Left colon (tissue), 2 donors: ENCODE measurements around the gene CGNL1. TPM values are rescaled to one million over a fixed set of nuclear protein-coding genes. Genes with fewer than 3 reads are reported as not detected.

Experiments used
- ATAC-seq: fragments of 200-7000 bp; cut with Tn5 transposase; one replicate; pipeline ENCODE4 v1.9.1; 2020; ENCODE audit warnings: mild to moderate bottlenecking, moderate library complexity
- DNase-seq, 2 donors: peaks; one replicate each; pipeline ENCODE4 v3.0.0-alpha.2; 2020
- intact Hi-C, 2 donors: fragments of 100-400 bp; cut with DNase I in 1 of 2; cut with micrococcal nuclease in 1 of 2; formaldehyde crosslinking; loops; one replicate each; pipeline versions ENCODE4 v1.11.2 to v1.14.0; 2022; cut with DNase I, micrococcal nuclease
- total RNA-seq, 2 donors: library from RNA; stranded (reverse); fragmentation: NEBNext Ultra II Directional; extraction: Animal tissue kit (Norgen Biotek cat#: 25700); gene quantifications; one replicate each; pipeline ENCODE4 v1.2.1, GENCODE V29; 2021
- donor health status: DM: no; HTN: no; CAD: no.
- donor health status: DM: yes; HTN: yes; CAD: no.

The CGNL1 gene
- total RNA-seq, 2 donors from 2014 or later, result 2.8 to 4.1 TPM

- intact Hi-C loops, result no loop called here
- DNase-seq (no peak), ATAC-seq (no peak)
These were observed 88.2 kb downstream of the CGNL1 start for GRCh38 chr15:57464480-57464879.

DNA sequence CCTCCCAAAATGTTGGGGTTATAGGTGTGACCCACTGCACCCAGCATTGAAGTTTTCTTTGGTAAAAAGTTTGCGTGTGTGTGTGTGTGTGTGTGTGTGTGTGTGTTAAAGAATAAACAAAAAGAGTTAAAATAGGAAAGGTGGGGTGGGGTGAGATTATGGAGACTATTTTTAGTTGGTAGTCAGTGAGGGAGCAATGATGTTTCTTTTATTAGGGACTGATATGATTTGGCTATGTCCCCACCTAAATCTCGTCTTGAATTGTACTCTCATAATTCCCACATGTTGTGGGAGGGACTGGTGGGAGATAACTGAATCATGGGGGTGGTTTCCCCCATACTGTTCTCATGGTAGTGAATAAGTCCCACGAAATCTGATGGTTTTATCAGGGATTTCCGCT is 92.2 kb downstream of the CGNL1 start:
- ATAC-seq, result no peak
- intact Hi-C loops, result no loop called here

DNA sequence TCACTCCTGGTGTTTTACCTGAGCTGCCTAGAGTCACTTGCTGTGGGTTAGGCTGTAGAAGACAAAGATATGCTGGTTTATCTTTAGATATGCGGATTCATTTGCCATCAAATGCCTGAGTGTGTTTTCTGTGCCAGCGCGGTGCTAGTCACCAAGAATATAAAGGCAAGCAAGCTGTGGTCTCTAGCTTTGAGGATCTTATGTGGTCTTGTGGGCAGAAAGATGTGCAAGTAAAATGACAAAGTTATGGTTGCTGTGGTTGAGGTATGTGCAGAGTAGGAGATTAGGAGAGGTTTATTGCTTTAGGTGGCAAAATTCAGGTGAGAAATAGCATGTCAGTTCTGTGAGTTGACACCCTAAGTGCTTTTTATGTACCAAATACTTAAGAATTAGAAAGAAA is 94.2 kb downstream of the CGNL1 start:
- no peak for DNase-seq
- ATAC-seq, result no peak

More for the DNA sequence above, 92.2 kb downstream of the CGNL1 start:
- no peak for DNase-seq

DNA sequence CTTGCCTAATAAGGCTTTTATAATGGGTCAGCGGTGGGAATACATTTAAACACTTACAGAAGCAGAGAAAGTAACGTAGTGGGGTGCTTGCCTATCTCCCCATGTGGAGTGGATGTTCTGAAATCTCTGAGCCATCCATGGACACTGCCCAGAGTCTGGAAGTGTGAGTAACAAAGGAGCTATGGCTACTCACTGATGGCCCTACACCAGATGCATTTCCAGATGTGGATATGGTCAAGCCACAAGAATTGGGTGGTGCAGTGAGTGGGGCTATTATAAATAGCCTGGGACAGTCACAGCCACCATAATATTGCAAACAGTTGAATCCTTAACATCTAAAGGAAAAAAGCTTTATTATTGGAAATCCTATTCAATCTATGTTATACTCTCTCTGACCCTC is 96.6 kb downstream of the CGNL1 start:
- intact Hi-C loops, result no loop called here
- no peak for DNase-seq
- no peak for ATAC-seq

More for the DNA sequence above, 94.2 kb downstream of the CGNL1 start:
- intact Hi-C loops, result no loop called here

DNA sequence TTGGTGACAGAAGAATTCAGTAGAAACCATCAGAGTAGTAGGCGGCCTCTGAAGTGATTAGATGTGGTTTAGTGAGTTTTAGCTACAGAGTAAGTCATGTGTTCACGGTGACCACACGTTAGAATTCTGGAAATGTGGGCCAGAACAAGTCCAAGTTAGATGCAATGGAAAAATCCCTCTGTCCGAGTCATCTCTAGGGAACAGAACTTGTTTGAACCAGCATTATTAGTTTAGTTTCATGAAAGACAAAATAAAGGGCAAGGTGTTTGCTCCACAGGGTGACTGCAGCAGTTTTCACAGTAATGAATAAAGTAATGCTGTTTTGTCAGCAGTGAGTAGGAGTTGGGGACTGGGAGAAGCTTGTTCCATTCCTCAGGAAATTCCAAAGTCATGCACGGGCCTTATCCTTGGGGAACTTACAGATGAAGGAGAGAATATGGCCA is 100.2 kb downstream of the CGNL1 start:
- intact Hi-C loops, result no loop called here
- no peak for ATAC-seq
- DNase-seq, result no peak

- peak; percentile 63 for ATAC-seq
- DNase-seq, result no peak
- intact Hi-C loops, result no loop called here
These were observed 101.6 kb downstream of the CGNL1 start for GRCh38 chr15:57477736-57478522.

- DNase-seq, result no peak
- ATAC-seq, result no peak
- intact Hi-C loops, result no loop called here
These were observed 102.7 kb downstream of the CGNL1 start for GRCh38 chr15:57479005-57479404.

DNA sequence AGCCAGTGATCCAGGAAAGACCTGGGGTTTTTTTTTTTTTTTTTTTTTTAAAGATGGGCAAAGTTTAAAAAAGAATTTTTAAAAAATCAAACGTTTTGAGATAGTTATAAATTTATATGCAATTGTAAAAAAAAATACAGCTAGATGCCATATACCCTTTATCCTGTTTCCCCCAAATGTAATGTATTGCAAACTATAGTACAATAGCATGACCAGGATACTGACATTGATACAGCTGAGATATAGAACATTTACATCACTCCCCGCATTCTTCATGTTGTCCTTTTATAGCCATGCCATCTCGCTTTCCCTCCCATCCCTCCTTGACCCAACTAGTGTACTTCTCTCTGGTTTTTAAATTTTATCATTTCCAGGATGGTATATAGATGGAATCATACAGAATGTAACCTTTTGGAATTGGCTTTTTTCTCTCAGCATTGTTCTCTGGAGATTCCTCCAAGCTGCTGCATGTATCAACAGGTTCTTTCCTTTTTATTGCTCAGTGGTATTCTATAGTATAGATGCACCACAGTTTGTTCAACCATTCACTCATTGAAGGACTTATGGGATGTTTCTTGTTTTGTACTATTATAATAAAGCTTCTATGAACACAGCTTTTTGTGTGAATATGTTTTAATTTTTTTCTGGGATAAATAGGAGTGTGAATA is 104.9 kb downstream of the CGNL1 start:
- DNase-seq (no peak), ATAC-seq (no peak)
- intact Hi-C loops, result no loop called here

DNA sequence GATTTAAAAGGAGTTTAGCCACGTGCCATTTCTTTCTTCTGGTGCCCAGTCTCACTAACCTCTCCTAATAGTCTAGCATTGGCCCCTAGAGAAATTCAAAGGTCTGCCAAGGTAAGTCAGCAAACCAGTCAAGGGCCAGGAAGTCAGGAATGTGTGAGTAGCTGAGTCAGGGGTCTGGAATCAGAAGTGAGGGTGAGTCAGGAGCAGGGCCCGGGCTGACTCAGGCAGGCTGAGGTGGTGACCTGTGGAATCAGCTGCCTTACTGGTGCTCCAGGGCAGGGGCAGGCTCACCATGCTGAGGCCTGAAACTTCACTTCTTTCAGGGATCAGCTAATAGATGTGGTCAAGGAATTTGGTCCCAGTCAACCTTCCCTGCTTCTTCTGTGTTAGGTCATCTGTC is 109.6 kb downstream of the CGNL1 start:
- intact Hi-C loops, result no loop called here
- DNase-seq, result no peak
- ATAC-seq, result no peak

- ATAC-seq, result peak; percentile 61
- intact Hi-C loops, result no loop called here
These were observed 110.5 kb downstream of the CGNL1 start for GRCh38 chr15:57486833-57487232.

GRCh38 chr15:57489122-57489521 is 112.8 kb downstream of the CGNL1 start:
- DNase-seq (no peak), ATAC-seq (no peak)
- intact Hi-C loops, result no loop called here

More at GRCh38 chr15:57486833-57487232, 110.5 kb downstream of the CGNL1 start:
- no peak for DNase-seq

- ATAC-seq (no peak), DNase-seq (no peak)
- intact Hi-C loops, result no loop called here
These were observed 117.0 kb downstream of the CGNL1 start for GRCh38 chr15:57493351-57493750.

DNA sequence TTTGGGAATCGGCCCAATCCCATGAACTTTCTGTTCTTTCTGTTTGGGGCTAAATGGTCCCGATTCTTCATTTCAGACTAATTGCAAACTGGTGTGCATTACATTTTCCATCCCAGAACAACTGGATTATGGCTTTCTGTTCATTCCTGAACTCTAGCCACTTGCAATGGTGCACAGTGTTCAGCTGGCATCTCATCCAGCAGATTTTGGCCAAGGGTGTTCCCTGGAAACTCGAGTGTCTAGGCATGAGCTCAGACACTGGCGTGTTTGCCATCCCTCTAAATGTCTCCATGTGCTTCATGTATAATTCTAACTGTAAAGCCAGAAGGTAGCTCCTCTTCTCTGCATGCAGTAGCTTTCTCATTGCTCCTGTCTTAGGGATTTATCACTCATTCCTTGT is 118.3 kb downstream of the CGNL1 start:
- ATAC-seq, result no peak
- intact Hi-C loops, result no loop called here
- no peak for DNase-seq

GRCh38 chr15:57495041-57495440 is 118.7 kb downstream of the CGNL1 start:
- DNase-seq (no peak), ATAC-seq (no peak)
- intact Hi-C loops, result no loop called here

DNA sequence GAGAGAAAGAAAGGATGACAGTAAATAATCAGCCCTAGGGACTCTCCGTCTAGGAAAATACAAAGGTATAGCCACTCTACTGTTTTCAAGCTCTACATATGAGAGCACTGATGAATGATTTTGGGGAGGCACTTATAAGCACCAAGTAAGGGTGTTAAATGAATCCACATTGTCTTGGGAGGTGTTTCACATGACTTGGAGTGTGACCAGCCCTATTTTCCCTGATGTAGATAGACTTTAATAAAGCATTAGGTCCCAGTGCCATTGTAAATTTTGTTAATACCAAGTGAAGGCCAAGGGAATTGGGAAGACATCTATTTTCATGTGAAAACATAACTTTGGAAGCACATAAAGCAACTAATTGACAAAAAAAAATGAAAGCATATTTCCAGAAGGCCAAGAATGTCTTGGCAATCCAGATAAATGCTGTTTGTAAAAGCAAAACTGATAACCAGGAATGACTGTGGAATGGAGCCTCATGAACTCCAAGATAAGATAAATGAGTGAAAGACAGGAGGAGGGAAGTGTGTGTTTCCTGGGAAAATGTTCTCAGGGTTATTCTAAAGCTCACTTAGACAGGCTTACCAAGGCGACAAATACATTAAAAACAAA is 119.4 kb downstream of the CGNL1 start:
- no peak for DNase-seq
- intact Hi-C loops, result no loop called here

DNA sequence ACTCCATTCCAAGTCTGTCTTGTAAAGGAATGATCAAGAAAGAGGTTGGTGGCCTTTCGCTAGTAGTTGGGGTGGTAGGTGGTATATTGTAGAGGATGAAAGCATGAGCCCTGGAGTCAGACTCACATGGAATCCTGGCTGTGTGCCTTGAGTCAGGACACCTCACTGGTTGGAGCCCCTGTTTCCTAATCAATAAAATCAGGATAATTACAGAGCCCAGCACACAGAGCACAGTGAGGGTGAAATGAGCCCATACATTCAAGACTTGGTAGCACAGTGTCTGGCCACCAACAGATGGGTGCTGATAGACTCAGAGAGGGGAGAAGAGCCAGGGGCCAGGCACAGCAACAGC is 120.3 kb downstream of the CGNL1 start:
- ATAC-seq (peak; percentile 4), DNase-seq (no peak)
- intact Hi-C loops, result no loop called here

More for the DNA sequence above, 119.4 kb downstream of the CGNL1 start:
- ATAC-seq, result no peak

DNA sequence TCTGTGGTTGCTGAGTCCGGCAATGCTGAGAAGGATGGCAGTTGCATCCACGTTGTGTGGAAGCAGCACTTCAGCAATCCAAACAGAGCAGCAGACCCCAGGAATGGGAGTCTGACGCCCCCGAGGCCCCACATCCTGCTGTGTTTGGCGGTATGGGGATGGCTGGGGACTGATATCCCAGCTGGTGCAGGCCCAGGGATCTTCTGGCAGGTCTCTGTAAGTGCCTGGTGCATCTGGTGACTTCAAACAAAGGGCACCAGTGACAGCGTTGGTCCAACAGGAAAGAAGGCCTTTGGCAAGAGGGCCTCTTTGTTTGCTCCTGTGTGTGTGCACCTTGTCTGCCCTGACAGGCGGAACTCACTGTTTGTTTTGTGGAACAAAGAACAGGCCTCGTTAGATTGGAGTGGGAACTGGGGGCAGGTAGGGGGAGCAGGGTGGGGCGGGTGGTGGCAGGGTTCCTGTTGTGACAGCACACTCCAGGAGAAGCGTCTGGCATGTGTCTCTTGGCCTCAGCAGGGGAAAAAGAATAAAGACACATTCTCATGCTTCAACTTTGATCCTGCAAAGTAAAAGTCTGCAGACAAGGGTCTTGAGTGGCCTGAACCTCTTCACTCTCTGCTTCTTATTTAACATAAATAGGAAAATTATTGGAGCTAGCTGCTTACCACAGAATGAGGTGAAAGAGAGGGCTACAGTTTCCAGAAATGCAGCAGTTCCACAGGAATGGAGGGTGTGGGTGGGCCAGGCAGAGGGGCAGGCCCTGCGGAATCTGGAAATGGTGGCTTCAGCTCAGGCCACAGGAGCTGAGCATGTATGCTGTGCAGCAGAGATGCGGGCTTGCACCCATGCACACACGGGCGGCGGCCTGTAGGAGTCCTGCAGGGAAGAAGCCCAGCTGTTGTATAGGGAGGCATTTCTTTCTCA is 120.9 kb downstream of the CGNL1 start:
- DNase-seq, result peak; percentile 49 to 72
- intact Hi-C loops, result no loop called here
- ATAC-seq, result peak; percentile 95

- intact Hi-C loops, result no loop called here
- DNase-seq, result no peak
- ATAC-seq, result no peak
These were observed 124.0 kb downstream of the CGNL1 start for GRCh38 chr15:57500256-57500655.

- intact Hi-C loops, result no loop called here
- DNase-seq (no peak), ATAC-seq (no peak)
These were observed 124.8 kb downstream of the CGNL1 start for GRCh38 chr15:57500979-57501576.
